Measurements from ENCODE around the gene RAD18.

GRCh38 chr3:8996681-8997121 is 33.4 kb upstream of the RAD18 start:
- TF ChIP-seq CTCF (IDR thresholded peaks at IDR 0.05; ENCODE audit: low read length) (no peak), EZH2 (IDR thresholded peaks at IDR 0.05; ENCODE audit: borderline replicate concordance, low read length) (no peak)

Measured in OCI-LY1 (cell line).